ENCODE measurements around the gene CDH23.

GRCh38 chr10:71844084-71844483, 447.4 kb downstream of the CDH23 start:
- TF ChIP-seq POLR2A (IDR thresholded peaks at IDR 0.05) (no peak), CTCF (IDR thresholded peaks at IDR 0.05) (no peak), EP300 (IDR thresholded peaks at IDR 0.05; ENCODE audit: low read depth) (no peak)

Data from transverse colon (tissue), 3 donors.